H1 (cell line): ENCODE results near the gene GALNTL6. TPM values are rescaled to one million over a fixed set of nuclear protein-coding genes. Genes with fewer than 3 reads are reported as not detected.

Source experiments
- CTCF ChIA-PET: fragments of 300-600 bp; sonication (Branson Sonifier 250); formaldehyde crosslinking; loops from one replicate; lab custom pipeline; 2021; ENCODE audit not compliant: partially characterized antibody; lab: Charles Lee
- POLR2A ChIA-PET: fragments of 300-600 bp; sonication (Branson Sonifier 250); formaldehyde crosslinking; loops from one replicate; lab custom pipeline; 2021; ENCODE audit warnings: inconsistent platforms; ENCODE audit not compliant: partially characterized antibody; lab: Charles Lee
- DNase-seq, 2 experiments: peaks; one replicate each; pipeline versions ENCODE4 v3.0.0 to v3.0.0-alpha.2; 2010 to 2022; ENCODE audit warnings: low spot score in 2 of 2, low read depth in 1 of 2, mixed read lengths in 1 of 2
- FAIRE-seq: peaks from 2 replicates; lab custom pipeline; 2011; peaks lifted over from hg19 to GRCh38; lab: Jason Lieb, UNC
- H2AFZ ChIP-seq: 2 replicates; pipeline ENCODE4 v1.8.1; 2012; ENCODE audit warnings: low read length, inconsistent platforms
- H2AK5ac ChIP-seq: 2 replicates; pipeline ENCODE4 v1.6.1; 2013; ENCODE audit warnings: low read depth, low read length
- H2BK120ac ChIP-seq: replicated peaks from 2 replicates; pipeline ENCODE3; 2013; ENCODE audit warnings: low read depth, low read length, inconsistent platforms
- H2BK12ac ChIP-seq: 2 replicates; pipeline ENCODE4 v1.6.1; 2013; ENCODE audit warnings: low read depth, low read length
- H2BK15ac ChIP-seq: 2 replicates; pipeline ENCODE4 v1.6.1; 2013; ENCODE audit warnings: low read length
- H2BK20ac ChIP-seq: 2 replicates; pipeline ENCODE4 v1.6.1; 2013; ENCODE audit warnings: low read length
- H2BK5ac ChIP-seq: 2 replicates; pipeline ENCODE4 v1.6.1; 2013; ENCODE audit warnings: low read depth, low read length
- H3K14ac ChIP-seq: 2 replicates; pipeline ENCODE4 v1.6.1; 2013; ENCODE audit warnings: inconsistent platforms; ENCODE audit not compliant: insufficient read length
- H3K18ac ChIP-seq: 2 replicates; pipeline ENCODE4 v1.6.1; 2013; ENCODE audit warnings: low read length; ENCODE audit errors: extremely low read depth
- H3K23ac ChIP-seq: 2 replicates; pipeline ENCODE4 v1.6.1; 2013; ENCODE audit warnings: inconsistent platforms; ENCODE audit not compliant: insufficient read length
- H3K23me2 ChIP-seq: 2 replicates; pipeline ENCODE4 v1.6.1; 2013; ENCODE audit warnings: low read depth, low read length
- H3K27ac ChIP-seq: 2 replicates; pipeline ENCODE4 v1.6.1; 2011; ENCODE audit warnings: low read depth, low read length, inconsistent platforms
- H3K27me3 ChIP-seq, 4 experiments: replicated peaks in 1 of 4; 1 replicate in 1 of 4; 2 replicates in 3 of 4; pipeline versions ENCODE4 v1.6.1 to v1.8.1; 2011 to 2013; ENCODE audit warnings: low read length in 3 of 4, mild to moderate bottlenecking in 3 of 4, inconsistent platforms in 2 of 4, mixed read lengths in 2 of 4, moderate library complexity in 1 of 4; ENCODE audit not compliant: control insufficient read depth in 3 of 4, insufficient read depth in 3 of 4; ENCODE audit errors: extremely low read depth in 1 of 4
- H3K36me3 ChIP-seq, 4 experiments: 2 replicates each; pipeline versions ENCODE4 v1.6.1 to v1.8.1; 2011 to 2013; ENCODE audit warnings: mild to moderate bottlenecking in 4 of 4, low read length in 3 of 4, moderate library complexity in 2 of 4, control low read depth in 1 of 4, inconsistent platforms in 1 of 4; ENCODE audit not compliant: insufficient read depth in 4 of 4, control insufficient read depth in 2 of 4
- H3K4ac ChIP-seq: replicated peaks from 2 replicates; pipeline ENCODE3; 2013; ENCODE audit warnings: low read length, low read depth, mixed read lengths, inconsistent platforms; ENCODE audit not compliant: insufficient read length
- H3K4me1 ChIP-seq, 4 experiments: replicated peaks in 1 of 4; 1 replicate in 1 of 4; 2 replicates in 3 of 4; pipeline versions ENCODE4 v1.6.1 to v1.8.1; 2011 to 2013; ENCODE audit warnings: low read length in 3 of 4, inconsistent platforms in 2 of 4, mixed read lengths in 1 of 4; ENCODE audit not compliant: insufficient read depth in 4 of 4, control insufficient read depth in 3 of 4
- H3K4me2 ChIP-seq, 2 experiments: 2 replicates each; pipeline versions ENCODE4 v1.6.1 to v1.8.1; 2011 to 2013; ENCODE audit warnings: low read depth in 2 of 2, low read length in 2 of 2, control low read depth in 1 of 2, inconsistent platforms in 1 of 2, mild to moderate bottlenecking in 1 of 2; ENCODE audit not compliant: insufficient read depth in 1 of 2
- H3K4me3 ChIP-seq, 4 experiments: fragments of 200-600, 300-600 bp in 1 of 4; sonication (generic), shearing (Covaris generic), sonication (Bioruptor Twin) in 1 of 4; 2 replicates each; pipeline versions ENCODE4 v1.5.1 to v1.8.1; 2011 to 2016; ENCODE audit warnings: low read length in 4 of 4, low read depth in 3 of 4, control low read depth in 2 of 4, inconsistent platforms in 2 of 4, mild to moderate bottlenecking in 2 of 4, mixed read lengths in 1 of 4, moderate library complexity in 1 of 4; ENCODE audit not compliant: insufficient read depth in 2 of 4; ENCODE audit errors: extremely low read depth in 1 of 4
- H3K56ac ChIP-seq: replicated peaks from 2 replicates; pipeline ENCODE3; 2013; ENCODE audit warnings: low read depth, mild to moderate bottlenecking, mixed read lengths, low read length, inconsistent platforms; ENCODE audit not compliant: insufficient read length
- H3K79me1 ChIP-seq: 2 replicates; pipeline ENCODE4 v1.6.1; 2013; ENCODE audit warnings: low read depth, low read length, control low read depth
- H3K79me2 ChIP-seq, 2 experiments: 2 replicates each; pipeline versions ENCODE4 v1.6.1 to v1.8.1; 2012 to 2013; ENCODE audit warnings: low read length in 2 of 2, mild to moderate bottlenecking in 2 of 2, inconsistent platforms in 1 of 2; ENCODE audit not compliant: insufficient read depth in 2 of 2, control insufficient read depth in 1 of 2
- H3K9ac ChIP-seq, 4 experiments: replicated peaks in 1 of 4; 1 replicate in 1 of 4; 2 replicates in 3 of 4; pipeline versions ENCODE4 v1.6.1 to v1.8.1; 2011 to 2013; ENCODE audit warnings: low read depth in 3 of 4, low read length in 3 of 4, control low read depth in 2 of 4, mild to moderate bottlenecking in 2 of 4, moderate library complexity in 2 of 4, inconsistent platforms in 1 of 4; ENCODE audit errors: extremely low read depth in 1 of 4
- H3K9me3 ChIP-seq, 2 experiments: 2 replicates each; pipeline versions ENCODE4 v1.6.1 to v1.8.1; 2012 to 2013; ENCODE audit warnings: mild to moderate bottlenecking in 2 of 2, moderate library complexity in 2 of 2, control low read depth in 1 of 2, inconsistent platforms in 1 of 2, low read depth in 1 of 2, low read length in 1 of 2, mixed read lengths in 1 of 2; ENCODE audit not compliant: insufficient read depth in 2 of 2
- H4K20me1 ChIP-seq, 2 experiments: replicated peaks in 1 of 2; 2 replicates each; pipeline versions ENCODE3 to v1.8.1; 2011 to 2013; ENCODE audit warnings: inconsistent platforms in 2 of 2, low read length in 2 of 2, mild to moderate bottlenecking in 1 of 2; ENCODE audit not compliant: insufficient read depth in 2 of 2, control insufficient read depth in 1 of 2
- H4K5ac ChIP-seq: 2 replicates; pipeline ENCODE4 v1.6.1; 2013; ENCODE audit warnings: low read length, low read depth, mixed read lengths, inconsistent platforms; ENCODE audit not compliant: insufficient read length
- H4K8ac ChIP-seq: 2 replicates; pipeline ENCODE4 v1.8.0; 2013; ENCODE audit warnings: mild to moderate bottlenecking, moderate library complexity, low read length, inconsistent platforms; ENCODE audit not compliant: insufficient read depth; ENCODE audit errors: extremely low read depth
- H4K91ac ChIP-seq: replicated peaks from 2 replicates; pipeline ENCODE3; 2013; ENCODE audit warnings: low read length, mixed read lengths, inconsistent platforms; ENCODE audit not compliant: insufficient read length
- ASH2L ChIP-seq: fragments of 200-600, 300-600 bp; sonication (generic); IDR thresholded peaks from one replicate; pipeline ENCODE4 v1.7.1; 2017; ENCODE audit warnings: low read length
- BACH1 ChIP-seq: IDR thresholded peaks from 2 replicates; pipeline ENCODE4 v1.6.1; 2012; ENCODE audit warnings: low read length, improper control_type of control experiment
- BRCA1 ChIP-seq: IDR thresholded peaks from 2 replicates; pipeline ENCODE4 v1.6.1; 2012; ENCODE audit warnings: low read depth, low read length, improper control_type of control experiment
- GTF2F1 ChIP-seq: IDR thresholded peaks from 2 replicates; pipeline ENCODE4 v1.6.1; 2012; ENCODE audit warnings: low read depth, low read length, improper control_type of control experiment, borderline replicate concordance
- KDM4A ChIP-seq: IDR thresholded peaks from one replicate; pipeline ENCODE4 v1.7.1; 2012; ENCODE audit warnings: low read depth, mild to moderate bottlenecking, moderate library complexity, low read length, inconsistent platforms; ENCODE audit not compliant: severe bottlenecking
- SIX5 ChIP-seq: IDR thresholded peaks from 2 replicates; pipeline ENCODE4 v1.6.1; 2011; ENCODE audit warnings: mild to moderate bottlenecking, low read depth, low read length
- TAF1 ChIP-seq: IDR thresholded peaks from 2 replicates; pipeline ENCODE4 v1.6.1; 2011; ENCODE audit warnings: mild to moderate bottlenecking, low read depth, low read length
- ZNF274 ChIP-seq: IDR thresholded peaks from 2 replicates; pipeline ENCODE4 v1.7.0; 2012; ENCODE audit warnings: low read length, borderline replicate concordance; ENCODE audit errors: extremely low read depth
- WGBS, 2 experiments: shearing (Covaris generic) in 1 of 2; methylation state at CpG; one replicate each; pipeline versions ENCODE4 v1.1.6 to v1.1.7; 2013 to 2015; ENCODE audit warnings: low lambda C conversion rate in 2 of 2, mixed read lengths in 2 of 2, inconsistent platforms in 1 of 2, low coverage in 1 of 2, missing lambda C conversion rate in 1 of 2; ENCODE audit not compliant: insufficient replicate concordance in 2 of 2, insufficient coverage in 1 of 2, insufficient read length in 1 of 2; ENCODE audit errors: extremely low coverage in 1 of 2, missing lambda C conversion rate in 1 of 2; 5-methylcytosine and 5-hydroxymethylcytosine counted together
- polyA plus RNA-seq, 7 experiments: library from polyadenylated mRNA; depleted of rRNA in 3 of 7; stranded (reverse) in 5 of 7; unstranded in 2 of 7; fragments of >200 nt in 5 of 7; fragments of 200-250 nt in 2 of 7; gene quantifications; 1 replicate in 5 of 7; 2 replicates in 1 of 7; 4 replicates in 1 of 7; pipeline versions ENCODE4 v1.2.1 to v1.2.3, GENCODE V29; 2011 to 2013; ENCODE audit warnings: missing spikeins in 2 of 7, mixed read lengths in 2 of 7
- total RNA-seq: library from RNA; stranded (reverse); fragmentation: NEBNext Ultra II Directional; extraction: Animal tissue kit (Norgen Biotek cat#: 25700); gene quantifications from 2 replicates; pipeline ENCODE4 v1.2.1, GENCODE V29; 2021
- TF ChIP-seq, protein P1 (sequence below): IDR thresholded peaks from 2 replicates; pipeline ENCODE4 v1.6.1; 2012; ENCODE audit warnings: inconsistent platforms

The GALNTL6 gene
- total and polyA plus RNA-seq, 2 of the 8 experiments (the other 6 are each of a cell fraction or from before 2014, with no cell fraction given), result 0.03 to 0.32 TPM

DNA sequence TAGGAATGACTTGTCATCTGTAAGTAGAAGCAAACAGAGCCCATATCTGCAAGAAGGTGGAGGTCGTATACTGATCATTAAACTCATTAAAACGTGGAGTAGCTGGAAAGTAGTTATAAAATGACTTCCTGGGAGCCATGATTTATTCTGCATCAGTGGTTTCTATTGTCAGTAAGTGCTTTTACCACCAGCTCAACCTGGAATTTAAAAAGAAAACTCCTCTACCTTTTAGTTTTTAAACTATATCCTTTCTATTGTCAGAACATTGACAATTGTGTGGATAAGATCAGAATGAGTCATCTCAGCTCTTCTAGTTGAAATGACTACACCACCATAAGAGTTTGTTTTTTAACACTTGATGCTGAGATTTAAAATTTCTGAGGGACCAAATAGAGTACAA lies 704.2 kb downstream of the GALNTL6 start:
- Histone ChIP-seq H3K4me2 (no peak overlapping the region), H2BK15ac (no peak overlapping the region), H3K27ac (no peak overlapping the region), H3K4ac (no peak overlapping the region), H3K4me1 (no peaks in the 10 kb centered on the region), H2AK5ac (no peak overlapping the region), H3K4me3 (no peak overlapping the region), H3K56ac (no peak overlapping the region), H3K18ac (no peak overlapping the region), H2BK20ac (no peak overlapping the region), H4K8ac (no peak overlapping the region), H4K5ac (no peak overlapping the region), H3K79me2 (no peaks in the 10 kb centered on the region), H3K79me1 (no peaks in the 10 kb centered on the region), H3K36me3 (no peaks in the 10 kb centered on the region), H4K20me1 (no peaks in the 10 kb centered on the region), H2BK120ac (no peak overlapping the region), H3K23ac (no peak overlapping the region), H3K9ac (no peak overlapping the region), H3K27me3 (no peaks in the 10 kb centered on the region), H3K9me3 (no peaks in the 10 kb centered on the region), H3K23me2 (no peaks in the 10 kb centered on the region), H2BK5ac (no peak overlapping the region), H4K91ac (no peak overlapping the region), H3K14ac (no peak overlapping the region), H2AFZ (0 out of 2 replicates have a peak overlapping the region, but pooled peaks have one; percentile 7), H2BK12ac (no peak overlapping the region)
- ChIA-PET CTCF (no interaction called here), POLR2A (no interaction called here)
- FAIRE-seq (no peak), DNase-seq (no peak)
- TF ChIP-seq BACH1 (no peak), SIX5 (no peak), ASH2L (no peak), KDM4A (no peak), GTF2F1 (no peak), BRCA1 (no peak), TAF1 (no peak), ZNF274 (no peak)
- TF ChIP-seq, protein P1, sequence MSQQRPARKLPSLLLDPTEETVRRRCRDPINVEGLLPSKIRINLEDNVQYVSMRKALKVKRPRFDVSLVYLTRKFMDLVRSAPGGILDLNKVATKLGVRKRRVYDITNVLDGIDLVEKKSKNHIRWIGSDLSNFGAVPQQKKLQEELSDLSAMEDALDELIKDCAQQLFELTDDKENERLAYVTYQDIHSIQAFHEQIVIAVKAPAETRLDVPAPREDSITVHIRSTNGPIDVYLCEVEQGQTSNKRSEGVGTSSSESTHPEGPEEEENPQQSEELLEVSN, result no peak
- WGBS, 2 experiments, result 86% methylated on average over 2 of the region's 2 CpGs; no CpG with 5 or more reads in 1 of the 2 experiments
